IMR-90 (cell line): Measurements from ENCODE around the gene FAM47E. TPM values are rescaled to one million over a fixed set of nuclear protein-coding genes. Genes with fewer than 3 reads are reported as not detected.

Source experiments
- ATAC-seq: fragments of 200-7000 bp; cut with Tn5 transposase; 2 replicates; pipeline ENCODE4 v1.9.1; 2020; ENCODE audit warnings: low read depth, mild to moderate bottlenecking, moderate library complexity
- BruUV-seq: library from RNA; stranded (reverse); fragments of 400-500 nt; replicated peaks from 2 replicates; lab custom pipeline; 2021; lab: Mats Ljungman, UMichigan
- CTCF ChIA-PET: fragments of 300-600 bp; formaldehyde crosslinking; extraction: SDS; loops from one replicate; lab custom pipeline; 2021; ENCODE audit warnings: antibody characterized with exemption; lab: Yijun Ruan, JAX
- POLR2A ChIA-PET: fragments of 300-600 bp; sonication (Branson Sonifier 250); formaldehyde crosslinking; loops from one replicate; lab custom pipeline; 2022; ENCODE audit warnings: antibody characterized with exemption; ENCODE audit not compliant: unreplicated experiment; lab: Charles Lee
- DNase-seq: peaks from one replicate; pipeline ENCODE4 v3.0.0; 2013
- H2AFZ ChIP-seq: replicated peaks from 2 replicates; pipeline ENCODE3; 2013; ENCODE audit warnings: low read length, mild to moderate bottlenecking; ENCODE audit not compliant: poor library complexity
- H2AK5ac ChIP-seq: 2 replicates; pipeline ENCODE4 v1.6.1; 2013; ENCODE audit warnings: low read depth, low read length, inconsistent platforms
- H2AK9ac ChIP-seq: replicated peaks from 2 replicates; pipeline ENCODE3; 2013; ENCODE audit warnings: mild to moderate bottlenecking, low read depth, low read length, moderate library complexity; ENCODE audit not compliant: poor library complexity
- H2BK120ac ChIP-seq: 2 replicates; pipeline ENCODE4 v1.6.1; 2013; ENCODE audit warnings: low read depth, low read length, inconsistent platforms
- H2BK15ac ChIP-seq: 3 replicates; pipeline ENCODE4 v1.6.1; 2013; ENCODE audit warnings: low read depth, low read length, inconsistent platforms
- H2BK20ac ChIP-seq: 2 replicates; pipeline ENCODE4 v1.6.1; 2013; ENCODE audit warnings: low read depth, mild to moderate bottlenecking, inconsistent platforms, low read length, moderate library complexity
- H2BK5ac ChIP-seq: 2 replicates; pipeline ENCODE4 v1.6.1; 2013; ENCODE audit warnings: mild to moderate bottlenecking, low read depth, low read length, inconsistent platforms; ENCODE audit not compliant: poor library complexity, severe bottlenecking
- H3K14ac ChIP-seq: replicated peaks from 2 replicates; pipeline ENCODE4 v1.6.1; 2013; ENCODE audit warnings: low read depth, low read length, inconsistent platforms
- H3K18ac ChIP-seq: 2 replicates; pipeline ENCODE4 v1.6.1; 2013; ENCODE audit warnings: low read depth, low read length, control low read depth
- H3K23ac ChIP-seq: 2 replicates; pipeline ENCODE4 v1.6.1; 2013; ENCODE audit warnings: low read depth, low read length, inconsistent platforms
- H3K27ac ChIP-seq: 2 replicates; pipeline ENCODE4 v1.5.1; 2013; ENCODE audit warnings: mild to moderate bottlenecking, control low read depth, low read length; ENCODE audit not compliant: insufficient read depth
- H3K27me3 ChIP-seq: 2 replicates; pipeline ENCODE4 v1.6.1; 2013; ENCODE audit warnings: low read length; ENCODE audit not compliant: control insufficient read depth, insufficient read depth
- H3K36me3 ChIP-seq: 2 replicates; pipeline ENCODE4 v1.6.1; 2013; ENCODE audit warnings: low read length, mixed read lengths; ENCODE audit not compliant: control insufficient read depth, insufficient read depth
- H3K4ac ChIP-seq: 2 replicates; pipeline ENCODE4 v1.6.1; 2013; ENCODE audit warnings: low read depth, low read length, inconsistent platforms
- H3K4me1 ChIP-seq: 2 replicates; pipeline ENCODE4 v1.6.1; 2013; ENCODE audit warnings: low read length, mixed read lengths; ENCODE audit not compliant: control insufficient read depth, insufficient read depth
- H3K4me2 ChIP-seq: 2 replicates; pipeline ENCODE4 v1.6.1; 2013; ENCODE audit warnings: low read depth, mild to moderate bottlenecking, control low read depth, low read length, moderate library complexity
- H3K4me3 ChIP-seq: 2 replicates; pipeline ENCODE4 v1.5.1; 2013; ENCODE audit warnings: low read depth, mild to moderate bottlenecking, control low read depth, low read length, moderate library complexity; ENCODE audit not compliant: insufficient read depth
- H3K56ac ChIP-seq: 2 replicates; pipeline ENCODE4 v1.6.1; 2013; ENCODE audit warnings: low read length, inconsistent platforms; ENCODE audit not compliant: insufficient read depth; ENCODE audit errors: extremely low read depth
- H3K79me1 ChIP-seq, 2 experiments: 2 replicates each; pipeline ENCODE4 v1.6.1; 2013; ENCODE audit warnings: low read length in 2 of 2, inconsistent platforms in 1 of 2, low read depth in 1 of 2
- H3K9ac ChIP-seq: 2 replicates; pipeline ENCODE4 v1.6.1; 2013; ENCODE audit warnings: low read depth, low read length, control low read depth
- H3K9me1 ChIP-seq: 2 replicates; pipeline ENCODE4 v1.6.1; 2013; ENCODE audit warnings: low read length, inconsistent platforms; ENCODE audit not compliant: insufficient read depth
- H3K9me3 ChIP-seq: 2 replicates; pipeline ENCODE4 v1.6.1; 2013; ENCODE audit warnings: low read length; ENCODE audit not compliant: control insufficient read depth, insufficient read depth
- H4K20me1 ChIP-seq: 2 replicates; pipeline ENCODE4 v1.6.1; 2013; ENCODE audit warnings: low read length, inconsistent platforms; ENCODE audit not compliant: insufficient read depth
- H4K5ac ChIP-seq: 2 replicates; pipeline ENCODE4 v1.6.1; 2013; ENCODE audit warnings: mild to moderate bottlenecking, low read depth, low read length, control low read depth
- H4K8ac ChIP-seq, 2 experiments: 2 replicates each; pipeline ENCODE4 v1.6.1; 2013; ENCODE audit warnings: low read depth in 2 of 2, low read length in 2 of 2, control low read depth in 1 of 2, inconsistent platforms in 1 of 2
- H4K91ac ChIP-seq: 2 replicates; pipeline ENCODE4 v1.6.1; 2013; ENCODE audit warnings: low read depth, low read length, inconsistent platforms; ENCODE audit not compliant: insufficient read depth
- BHLHE40 ChIP-seq: fragments of 150-350 bp; IDR thresholded peaks from 2 replicates; pipeline ENCODE4 v1.6.1; 2016; ENCODE audit warnings: mild to moderate bottlenecking, low read depth, low read length
- CEBPB ChIP-seq: IDR thresholded peaks from 2 replicates; pipeline ENCODE4 v1.6.1; 2012; ENCODE audit warnings: low read depth, low read length, improper control_type of control experiment
- CHD1 ChIP-seq: IDR thresholded peaks from 2 replicates; pipeline ENCODE4 v1.6.1; 2012; ENCODE audit warnings: low read depth, low read length, improper control_type of control experiment
- CTCF ChIP-seq: conservative IDR thresholded peaks from 2 replicates; pipeline ENCODE4 v1.5.1; 2012; ENCODE audit warnings: mild to moderate bottlenecking, low read depth, low read length, improper control_type of control experiment
- FOS ChIP-seq: fragments of 150-350 bp; IDR thresholded peaks from 2 replicates; pipeline ENCODE4 v1.6.1; 2016; ENCODE audit warnings: low read depth, low read length
- MAFK ChIP-seq: IDR thresholded peaks from 2 replicates; pipeline ENCODE4 v1.6.1; 2012; ENCODE audit warnings: low read depth, low read length, improper control_type of control experiment
- MAZ ChIP-seq: IDR thresholded peaks from 2 replicates; pipeline ENCODE4 v1.6.1; 2012; ENCODE audit warnings: low read depth, mild to moderate bottlenecking, low read length, improper control_type of control experiment, moderate library complexity, borderline replicate concordance
- MXI1 ChIP-seq: IDR thresholded peaks from 2 replicates; pipeline ENCODE4 v1.6.1; 2012; ENCODE audit warnings: low read depth, mild to moderate bottlenecking, low read length, moderate library complexity, borderline replicate concordance
- POLR2A ChIP-seq: IDR thresholded peaks from 2 replicates; pipeline ENCODE4 v1.6.1; 2012; ENCODE audit warnings: mild to moderate bottlenecking, low read depth, low read length
- RAD21 ChIP-seq: IDR thresholded peaks from 2 replicates; pipeline ENCODE4 v1.6.1; 2012; ENCODE audit warnings: low read length, improper control_type of control experiment
- RCOR1 ChIP-seq: IDR thresholded peaks from 2 replicates; pipeline ENCODE4 v1.6.1; 2012; ENCODE audit warnings: mild to moderate bottlenecking, low read length, improper control_type of control experiment; ENCODE audit not compliant: insufficient replicate concordance
- RFX5 ChIP-seq: IDR thresholded peaks from 2 replicates; pipeline ENCODE4 v1.8.0; 2012; ENCODE audit warnings: low read depth, mild to moderate bottlenecking, low read length, moderate library complexity
- SMC3 ChIP-seq: fragments of 150-350 bp; IDR thresholded peaks from 2 replicates; pipeline ENCODE4 v1.6.1; 2016; ENCODE audit warnings: low read depth, mild to moderate bottlenecking, antibody characterized with exemption, low read length, moderate library complexity
- dilution Hi-C: fragments of 300-500 bp; cut with HindIII; formaldehyde crosslinking; loops from one replicate; pipeline ENCODE4 v1.14.3; 2018; ENCODE audit warnings: low sequenced_read_pairs; ENCODE audit not compliant: unreplicated experiment
- in situ Hi-C: fragments of 300-500 bp; cut with MboI; formaldehyde crosslinking; loops from 3 replicates; pipeline ENCODE4 v1.14.3; 2019; ENCODE audit warnings: low sequenced_read_pairs, inconsistent platforms, mixed read lengths
- intact Hi-C: fragments of 100-400 bp; cut with micrococcal nuclease; formaldehyde crosslinking; loops from 2 replicates; pipeline ENCODE4 v1.10.0; 2022
- polyA plus RNA-seq, 3 experiments: library from polyadenylated mRNA; depleted of rRNA; stranded (reverse); fragments of >200 nt; gene quantifications; 2 replicates each; pipeline ENCODE4 v1.2.3, GENCODE V29; 2012; ENCODE audit warnings: low replicate concordance in 1 of 3
- total RNA-seq: library from RNA; depleted of rRNA; stranded (reverse); fragments of >200 nt; gene quantifications from 2 replicates; pipeline ENCODE4 v1.2.3, GENCODE V29; 2012
- TF ChIP-seq, protein P1 (sequence below): fragments of 150-350 bp; IDR thresholded peaks from 2 replicates; pipeline ENCODE4 v1.6.1; 2016; ENCODE audit warnings: low read depth, mild to moderate bottlenecking, low read length, moderate library complexity, borderline replicate concordance
- TF ChIP-seq, protein P2 (sequence below): fragments of 150-350 bp; IDR thresholded peaks from 2 replicates; pipeline ENCODE4 v1.6.1; 2017; ENCODE audit warnings: mild to moderate bottlenecking, antibody characterized with exemption, low read length, low read depth

Gene FAM47E
- total and polyA plus RNA-seq, 2 of the 4 experiments (the other 2 are of a cell fraction): 0.05 TPM; not detected in 1

GRCh38 chr4:76326515-76326914 lies 75.0 kb downstream of the FAM47E start:
- H3K4me3 ChIP-seq: no peak overlapping the region
- H3K36me3 ChIP-seq: no peaks in the 10 kb centered on the region
- H4K91ac ChIP-seq: no peak overlapping the region
- TF ChIP-seq, protein P1, sequence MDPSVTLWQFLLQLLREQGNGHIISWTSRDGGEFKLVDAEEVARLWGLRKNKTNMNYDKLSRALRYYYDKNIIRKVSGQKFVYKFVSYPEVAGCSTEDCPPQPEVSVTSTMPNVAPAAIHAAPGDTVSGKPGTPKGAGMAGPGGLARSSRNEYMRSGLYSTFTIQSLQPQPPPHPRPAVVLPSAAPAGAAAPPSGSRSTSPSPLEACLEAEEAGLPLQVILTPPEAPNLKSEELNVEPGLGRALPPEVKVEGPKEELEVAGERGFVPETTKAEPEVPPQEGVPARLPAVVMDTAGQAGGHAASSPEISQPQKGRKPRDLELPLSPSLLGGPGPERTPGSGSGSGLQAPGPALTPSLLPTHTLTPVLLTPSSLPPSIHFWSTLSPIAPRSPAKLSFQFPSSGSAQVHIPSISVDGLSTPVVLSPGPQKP: no peak
- no peak for TF ChIP-seq FOS
- TF ChIP-seq, protein P2, sequence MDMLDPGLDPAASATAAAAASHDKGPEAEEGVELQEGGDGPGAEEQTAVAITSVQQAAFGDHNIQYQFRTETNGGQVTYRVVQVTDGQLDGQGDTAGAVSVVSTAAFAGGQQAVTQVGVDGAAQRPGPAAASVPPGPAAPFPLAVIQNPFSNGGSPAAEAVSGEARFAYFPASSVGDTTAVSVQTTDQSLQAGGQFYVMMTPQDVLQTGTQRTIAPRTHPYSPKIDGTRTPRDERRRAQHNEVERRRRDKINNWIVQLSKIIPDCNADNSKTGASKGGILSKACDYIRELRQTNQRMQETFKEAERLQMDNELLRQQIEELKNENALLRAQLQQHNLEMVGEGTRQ: no peak
- no peak for TF ChIP-seq MXI1
- TF ChIP-seq POLR2A: no peak
- TF ChIP-seq SMC3: no peak
- TF ChIP-seq MAZ: no peak
- no peak for TF ChIP-seq CEBPB
- no peak for TF ChIP-seq CHD1
- no peak for TF ChIP-seq RCOR1
- no peak for TF ChIP-seq BHLHE40
- no peak for TF ChIP-seq MAFK
- TF ChIP-seq RFX5: no peak
- TF ChIP-seq CTCF: no peak
- no peak for TF ChIP-seq RAD21
- H2BK120ac ChIP-seq: no peak overlapping the region
- no peaks in the 10 kb centered on the region for H3K9me1 ChIP-seq
- no peak overlapping the region for H2AK9ac ChIP-seq
- H2AK5ac ChIP-seq: no peak overlapping the region
- DNase-seq (no peak), ATAC-seq (no peak)
- H4K8ac ChIP-seq: no peak overlapping the region
- no peaks in the 10 kb centered on the region for H3K79me1 ChIP-seq
- no peak overlapping the region for H3K27ac ChIP-seq
- peaks cover 4% of the 10 kb centered on the region for H3K27me3 ChIP-seq
- no peak overlapping the region for H3K56ac ChIP-seq
- H3K14ac ChIP-seq: no peak overlapping the region
- CTCF ChIA-PET: no interaction called here
- no TSS peak for BruUV-seq
- no peak overlapping the region for H3K23ac ChIP-seq
- POLR2A ChIA-PET: interaction anchor here (0.6 kb wide), 1 partner anchor 11 kb away, joined by 7 read pairs; no protein-coding TSS in a partner anchor
- no peak overlapping the region for H2BK15ac ChIP-seq
- no peak overlapping the region for H2BK20ac ChIP-seq
- H3K4me1 ChIP-seq: no peaks in the 10 kb centered on the region
- no peak overlapping the region for H2BK5ac ChIP-seq
- no peak overlapping the region for H3K4ac ChIP-seq
- H4K20me1 ChIP-seq: no peaks in the 10 kb centered on the region
- in situ Hi-C loops (no loop called here), dilution Hi-C loops (no loop called here), intact Hi-C loops (no loop called here)
- H3K18ac ChIP-seq: no peak overlapping the region
- H4K5ac ChIP-seq: no peak overlapping the region
- no peaks in the 10 kb centered on the region; the same call in 1 of the 2 replicates for H3K9me3 ChIP-seq
- H3K4me2 ChIP-seq: no peak overlapping the region
- no peak overlapping the region for H3K9ac ChIP-seq
- H2AFZ ChIP-seq: no peak overlapping the region
